Testis (tissue), 3 donors: ENCODE data around the gene LLGL2. TPM values are rescaled to one million over a fixed set of nuclear protein-coding genes. Genes with fewer than 3 reads are reported as not detected.
"Not testable (repeated sequence)": the region's sequence is repeated elsewhere in the genome, so short reads cannot be mapped to it uniquely, and the experiment has no call there.

Experiments used
- DNase-seq: peaks from one replicate; pipeline ENCODE4 v3.0.0-alpha.2; 2019
- H3K27ac ChIP-seq, 2 donors: fragments of 200-600 bp; sonication (generic); one replicate each; pipeline ENCODE4 v1.5.1; 2019
- H3K27me3 ChIP-seq: fragments of 200-600 bp; sonication (generic); one replicate; pipeline ENCODE4 v1.5.1; 2019
- H3K36me3 ChIP-seq: fragments of 200-600 bp; sonication (generic); one replicate; pipeline ENCODE4 v1.5.1; 2017; ENCODE audit warnings: low read depth; ENCODE audit errors: missing control alignments
- H3K4me1 ChIP-seq: fragments of 200-600 bp; sonication (generic); one replicate; pipeline ENCODE4 v1.5.1; 2019
- H3K4me3 ChIP-seq, 2 donors: fragments of 200-600 bp; sonication (generic); one replicate each; pipeline ENCODE4 v1.5.1; 2017 to 2019
- H3K9me3 ChIP-seq: fragments of 200-600 bp; sonication (generic); one replicate; pipeline ENCODE4 v1.5.1; 2017
- CTCF ChIP-seq, 3 experiments: fragments of 450-650 bp in 2 of 3; fragments of 200-600 bp in 1 of 3; sonication (generic) in 1 of 3; IDR thresholded peaks; one replicate each; pipeline ENCODE4 v1.5.1; 2016 to 2019; ENCODE audit warnings: antibody characterized with exemption in 3 of 3, mild to moderate bottlenecking in 2 of 3, moderate library complexity in 1 of 3
- POLR2A ChIP-seq: fragments of 450-650 bp; IDR thresholded peaks from one replicate; pipeline ENCODE4 v1.6.1; 2017; ENCODE audit warnings: antibody characterized with exemption, mild to moderate bottlenecking, moderate library complexity
- whole genome bisulfite sequencing, 2 donors: methylation state at CpG; one replicate each; pipeline ENCODE4 v1.1.5; 2018; 5-methylcytosine and 5-hydroxymethylcytosine counted together
- intact Hi-C: fragments of 100-400 bp; cut with DNase I; formaldehyde crosslinking; loops from one replicate; pipeline ENCODE4 v1.15.1; 2023; ENCODE audit warnings: low total_unique reads
- polyA plus RNA-seq: library from polyadenylated mRNA; stranded (reverse); fragments of 350-450 nt; fragmentation: Illumina TruSeq; extraction: RNeasy Lipid Tissue Mini Kit (QIAGEN cat#74804); gene quantifications from one replicate; pipeline ENCODE4 v1.2.3, GENCODE V29; 2014; ENCODE audit warnings: low read depth, low replicate concordance; ENCODE audit not compliant: insufficient read depth
- total RNA-seq, 2 donors: library from RNA; depleted of rRNA; stranded (reverse); fragments of >200 nt; gene quantifications; one replicate each; pipeline ENCODE4 v1.2.3, GENCODE V29; 2016

LLGL2 gene
- total and polyA plus RNA-seq, 3 donors from 2014 or later = 20.6 to 34.3 (median 22.9) TPM

- TF ChIP-seq POLR2A = no peak
- no peak for TF ChIP-seq CTCF (IDR thresholded peaks at IDR 0.05)
- Histone ChIP-seq H3K36me3 (peaks cover 3% of the 10 kb centered on the region), H3K9me3 (no peaks in the 10 kb centered on the region), H3K27me3 (no peaks in the 10 kb centered on the region), H3K27ac (no peak overlapping the region), H3K4me3 (no peak overlapping the region), H3K4me1 (peaks cover 20% of the 10 kb centered on the region)
- DNase-seq = no peak
- intact Hi-C loops = no loop called here
- 90 to 94% methylated on average over 9 of the region's 9 CpGs for WGBS, 2 donors
Observed at GRCh38 chr17:75518983-75519537, 6.4 kb upstream of the LLGL2 start.

- H3K27ac ChIP-seq, H3K36me3 ChIP-seq, DNase-seq, H3K27me3 ChIP-seq, H3K4me3 ChIP-seq, intact Hi-C loops, H3K9me3 ChIP-seq: not testable (repeated sequence)
- peaks cover 13% of the 10 kb centered on the region for H3K4me1 ChIP-seq
- WGBS, 2 donors = 93 to 94% methylated on average over 6 to 8 of the region's 8 CpGs
Observed at GRCh38 chr17:75520413-75520812, 5.1 kb upstream of the LLGL2 start.

- DNase-seq = no peak
- H3K27me3 ChIP-seq = no peaks in the 10 kb centered on the region
- intact Hi-C loops = no loop called here
- no peaks in the 10 kb centered on the region for H3K9me3 ChIP-seq
- TF ChIP-seq CTCF (IDR thresholded peaks at IDR 0.05) (no peak), POLR2A (no peak)
- peaks cover 3% of the 10 kb centered on the region for H3K36me3 ChIP-seq
- H3K4me1 ChIP-seq = peaks cover 11% of the 10 kb centered on the region
- no peak overlapping the region for H3K4me3 ChIP-seq
- 86 to 87% methylated on average over 4 to 8 of the region's 8 CpGs for WGBS, 2 donors
- no peak overlapping the region for H3K27ac ChIP-seq
Observed at GRCh38 chr17:75521290-75521689, 4.2 kb upstream of the LLGL2 start.

- WGBS, 2 donors = 56 to 62% methylated on average over 8 to 29 of the region's 33 CpGs
- H3K4me1 ChIP-seq = peaks cover 14% of the 10 kb centered on the region
Observed at GRCh38 chr17:75521951-75522727, 3.4 kb upstream of the LLGL2 start.

GRCh38 chr17:75523647-75524046 is 1.9 kb upstream of the LLGL2 start:
- TF ChIP-seq CTCF (IDR thresholded peaks at IDR 0.05) = no peak
- no peak for TF ChIP-seq POLR2A
- no peak overlapping the region for H3K4me3 ChIP-seq
- no peak for DNase-seq
- H3K4me1 ChIP-seq = peaks cover 8% of the 10 kb centered on the region
- WGBS, 2 donors = 88 to 93% methylated on average over 6 to 7 of the region's 7 CpGs
- intact Hi-C loops = no loop called here
- H3K9me3 ChIP-seq = no peaks in the 10 kb centered on the region
- no peaks in the 10 kb centered on the region for H3K27me3 ChIP-seq
- no peak overlapping the region for H3K27ac ChIP-seq
- peaks cover 3% of the 10 kb centered on the region for H3K36me3 ChIP-seq

More at GRCh38 chr17:75521951-75522727, 3.4 kb upstream of the LLGL2 start:
- intact Hi-C loops = no loop called here
- Histone ChIP-seq H3K9me3 (no peaks in the 10 kb centered on the region), H3K36me3 (peaks cover 3% of the 10 kb centered on the region), H3K27ac (no peak overlapping the region), H3K4me3 (no peak overlapping the region), H3K27me3 (no peaks in the 10 kb centered on the region)
- DNase-seq = no peak
- TF ChIP-seq CTCF (IDR thresholded peaks at IDR 0.05) (no peak), POLR2A (no peak)
